HCT116 (cell line): ENCODE data around the gene SCN1B. TPM values are rescaled to one million over a fixed set of nuclear protein-coding genes. Genes with fewer than 3 reads are reported as not detected.

Experiments used
- ATAC-seq: fragments of 200-7000 bp; cut with Tn5 transposase; 2 replicates; pipeline ENCODE4 v1.9.1; 2020; ENCODE audit warnings: mild to moderate bottlenecking, moderate library complexity
- BruUV-seq: library from RNA; stranded (reverse); fragments of 400-500 nt; replicated peaks from 2 replicates; lab custom pipeline; 2021; lab: Mats Ljungman, UMichigan
- CTCF ChIA-PET: fragments of 300-600 bp; sonication (Branson Sonifier 250); formaldehyde crosslinking; loops from one replicate; lab custom pipeline; 2021; ENCODE audit warnings: antibody characterized with exemption; lab: Charles Lee
- POLR2A ChIA-PET: fragments of 300-600, 350-600 bp; sonication (Branson Sonifier 250); formaldehyde crosslinking; loops from one replicate; lab custom pipeline; 2021; ENCODE audit warnings: antibody characterized with exemption; lab: Charles Lee
- RAD21 ChIA-PET, 2 experiments: fragments of 300-600 bp; sonication (Branson Sonifier 250); formaldehyde crosslinking; loops; one replicate each; lab custom pipeline; 2023; ENCODE audit warnings: low total read pairs in 2 of 2; ENCODE audit not compliant: uncharacterized antibody in 2 of 2, unreplicated experiment in 2 of 2, low non-redundant PET in 1 of 2; lab: Charles Lee
- DNase-seq: peaks from one replicate; pipeline ENCODE4 v3.0.0-alpha.2; 2010; ENCODE audit warnings: low read depth, low spot score
- H2AFZ ChIP-seq: fragments of 200-600 bp; shearing (Covaris generic), sonication (generic); 2 replicates; pipeline ENCODE4 v1.6.1; 2017; ENCODE audit warnings: low read depth, mixed run types, mixed read lengths, antibody characterized with exemption, low read length; ENCODE audit not compliant: poor library complexity, severe bottlenecking
- H3K27ac ChIP-seq: 2 replicates; pipeline ENCODE4 v1.5.1; 2012; ENCODE audit warnings: low read depth, low read length
- H3K27me3 ChIP-seq: fragments of 200-600 bp; sonication (generic); 2 replicates; pipeline ENCODE4 v1.6.1; 2016; ENCODE audit warnings: mixed run types, low read length, mixed read lengths; ENCODE audit not compliant: insufficient read depth
- H3K36me3 ChIP-seq, 2 experiments: fragments of 200-500 bp in 1 of 2; fragments of 200-600 bp in 1 of 2; sonication (Bioruptor generic) in 1 of 2; sonication (generic) in 1 of 2; 2 replicates each; pipeline versions ENCODE4 v1.5.1 to v1.6.1; 2014 to 2016; ENCODE audit warnings: low read length in 2 of 2, inconsistent platforms in 1 of 2, mixed read lengths in 1 of 2, mixed run types in 1 of 2; ENCODE audit not compliant: insufficient read depth in 2 of 2, control insufficient read depth in 1 of 2
- H3K4me1 ChIP-seq, 2 experiments: fragments of 200-600 bp in 1 of 2; sonication (generic) in 1 of 2; 2 replicates each; pipeline versions ENCODE4 v1.5.1 to v1.6.1; 2012 to 2017; ENCODE audit warnings: low read length in 2 of 2, inconsistent platforms in 1 of 2, mild to moderate bottlenecking in 1 of 2, mixed read lengths in 1 of 2, mixed run types in 1 of 2, moderate library complexity in 1 of 2; ENCODE audit not compliant: insufficient read depth in 2 of 2, control insufficient read depth in 1 of 2
- H3K4me2 ChIP-seq: fragments of 200-600 bp; sonication (generic); 2 replicates; pipeline ENCODE4 v1.6.1; 2017; ENCODE audit warnings: mixed run types, low read length, mixed read lengths
- H3K4me3 ChIP-seq, 2 experiments: fragments of 200-600 bp in 1 of 2; sonication (generic) in 1 of 2; replicated peaks in 1 of 2; 2 replicates each; pipeline ENCODE4 v1.5.1; 2011 to 2016; ENCODE audit warnings: low read length in 2 of 2, control low read depth in 1 of 2, low read depth in 1 of 2, mild to moderate bottlenecking in 1 of 2, mixed read lengths in 1 of 2, mixed run types in 1 of 2
- H3K79me2 ChIP-seq: fragments of 200-600 bp; sonication (generic); 2 replicates; pipeline ENCODE4 v1.6.1; 2017; ENCODE audit warnings: mild to moderate bottlenecking, mixed run types, low read length, moderate library complexity, mixed read lengths; ENCODE audit not compliant: insufficient read depth
- H3K9ac ChIP-seq: fragments of 200-600 bp; sonication (generic); 2 replicates; pipeline ENCODE4 v1.6.1; 2016; ENCODE audit warnings: low read length, mixed read lengths
- H3K9me2 ChIP-seq: fragments of 200-600 bp; sonication (generic), shearing (Covaris generic); 2 replicates; pipeline ENCODE4 v1.6.1; 2017; ENCODE audit warnings: mixed run types, mild to moderate bottlenecking, moderate library complexity; ENCODE audit not compliant: insufficient read depth
- H3K9me3 ChIP-seq, 2 experiments: fragments of 200-500 bp in 1 of 2; fragments of 200-600 bp in 1 of 2; sonication (Bioruptor generic) in 1 of 2; sonication (generic) in 1 of 2; 2 replicates each; pipeline ENCODE4 v1.6.1; 2014 to 2017; ENCODE audit warnings: low read length in 2 of 2, mixed read lengths in 2 of 2, inconsistent platforms in 1 of 2, low read depth in 1 of 2, mild to moderate bottlenecking in 1 of 2, mixed run types in 1 of 2, moderate library complexity in 1 of 2; ENCODE audit not compliant: control insufficient read depth in 1 of 2, insufficient read depth in 1 of 2
- H4K20me1 ChIP-seq: fragments of 200-600 bp; sonication (generic), shearing (Covaris generic); 2 replicates; pipeline ENCODE4 v1.6.1; 2017; ENCODE audit warnings: mixed run types, mild to moderate bottlenecking, moderate library complexity; ENCODE audit not compliant: insufficient read depth
- ELF1 ChIP-seq: IDR thresholded peaks from 2 replicates; pipeline ENCODE4 v1.6.1; 2012; ENCODE audit warnings: low read depth, borderline replicate concordance
- YY1 ChIP-seq: IDR thresholded peaks from 2 replicates; pipeline ENCODE4 v1.6.1; 2011; ENCODE audit warnings: low read length, low read depth, moderate library complexity, mild to moderate bottlenecking; ENCODE audit not compliant: insufficient replicate concordance; ENCODE audit errors: extremely low read depth
- ZFX ChIP-seq: fragments of 450-650 bp; IDR thresholded peaks from 2 replicates; pipeline ENCODE4 v1.6.1; 2017
- intact Hi-C: fragments of 100-400 bp; cut with micrococcal nuclease; formaldehyde crosslinking; loops from 2 replicates; pipeline ENCODE4 v1.10.0; 2022
- total RNA-seq: library from RNA; stranded (reverse); gene quantifications from one replicate; pipeline ENCODE4 v1.2.1, GENCODE V29; 2021; ENCODE audit not compliant: unreplicated experiment
- TF ChIP-seq, protein P1 (sequence below), 3 experiments: fragments of 200-600 bp in 1 of 3; sonication (generic) in 1 of 3; IDR thresholded peaks in 2 of 3; conservative IDR thresholded peaks in 1 of 3; 2 replicates each; pipeline ENCODE4 v1.5.1; 2012 to 2017; ENCODE audit warnings: low read depth in 2 of 3, low read length in 2 of 3, antibody characterized with exemption in 1 of 3, borderline replicate concordance in 1 of 3, control low read depth in 1 of 3, mild to moderate bottlenecking in 1 of 3, mixed read lengths in 1 of 3, mixed run types in 1 of 3, moderate library complexity in 1 of 3; ENCODE audit not compliant: insufficient read depth in 1 of 3

The SCN1B gene
- total RNA-seq, 1 experiment from 2014 or later = 6.6 TPM

DNA sequence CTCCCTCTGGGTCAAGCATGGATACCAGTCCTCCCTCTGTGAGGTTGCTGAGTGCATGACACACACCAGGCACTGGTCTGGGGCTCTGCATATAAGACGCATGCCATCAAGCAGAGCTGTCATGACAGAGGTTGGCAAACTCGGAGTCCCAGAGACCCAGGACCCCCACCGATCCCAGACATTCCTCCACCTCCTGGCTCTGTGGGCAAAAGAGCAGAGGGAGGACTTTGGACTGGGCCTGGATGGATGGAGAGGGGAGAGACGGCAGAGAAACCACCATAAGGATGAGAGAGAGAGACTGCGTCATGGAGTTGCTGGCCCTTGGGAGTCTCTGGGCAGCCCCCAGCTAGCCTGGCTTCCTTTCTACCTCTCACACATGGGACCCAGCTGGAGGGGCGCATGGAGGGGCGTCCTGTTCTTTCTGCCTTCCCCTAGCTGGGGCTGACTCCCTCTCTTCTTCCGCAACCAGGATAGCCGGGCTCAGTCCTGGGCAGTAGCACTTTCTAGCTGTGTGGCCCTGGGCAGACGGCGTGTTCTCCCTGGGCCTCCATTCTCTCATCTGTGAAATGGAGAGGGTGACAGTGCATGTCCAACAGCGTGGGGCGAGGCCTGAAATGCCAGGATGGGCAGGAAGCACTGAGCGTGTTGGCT lies 12.8 kb downstream of the SCN1B start (continued):
- TF ChIP-seq YY1 (no peak), ELF1 (no peak), ZFX (no peak)

DNA sequence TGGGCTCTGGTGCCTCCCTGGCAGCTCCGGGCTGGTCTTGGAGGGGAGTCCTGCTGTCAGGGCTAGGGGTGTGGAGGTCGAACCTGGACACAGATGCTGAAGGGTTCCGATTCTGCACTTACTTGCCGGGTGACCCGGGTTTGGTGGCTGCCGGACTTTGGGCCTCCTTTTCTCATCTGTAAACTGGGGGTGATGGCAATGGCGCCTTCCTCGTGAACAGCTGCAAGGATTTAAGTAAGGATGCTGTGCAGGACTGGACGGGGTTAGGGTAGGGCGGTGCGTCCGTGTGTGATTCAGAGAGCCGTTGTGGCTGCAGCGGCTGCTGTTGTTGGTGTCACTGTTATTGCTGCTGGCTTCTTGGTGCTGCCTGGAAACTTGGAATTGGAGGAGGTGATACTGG lies 13.6 kb downstream of the SCN1B start:
- Histone ChIP-seq H4K20me1 (no peaks in the 10 kb centered on the region), H3K27me3 (no peaks in the 10 kb centered on the region), H3K36me3 (no peaks in the 10 kb centered on the region), H3K4me1 (no peaks in the 10 kb centered on the region), H3K9ac (no peak overlapping the region), H3K27ac (no peak overlapping the region), H3K9me3 (no peaks in the 10 kb centered on the region), H2AFZ (no peak overlapping the region), H3K79me2 (no peaks in the 10 kb centered on the region), H3K4me2 (no peak overlapping the region), H3K4me3 (no peak overlapping the region)
- DNase-seq (no peak), ATAC-seq (no peak)
- POLR2A ChIA-PET = interaction anchor here (0.9 to 1.0 kb wide), 2 partner anchors 12 to 23 kb away, joined by 3 to 4 read pairs; no protein-coding TSS in a partner anchor
- CTCF ChIA-PET = interaction anchor here (0.7 to 2.3 kb wide), 18 partner anchors 10 to 206 kb away, joined by 3 to 25 read pairs (median 4); no protein-coding TSS in a partner anchor
- BruUV-seq = no TSS peak
- intact Hi-C loops = no loop called here
- RAD21 ChIA-PET = interaction anchor here in 1 of 2 experiments (1.1 kb wide), 1 partner anchor 98 kb away, joined by 5 read pairs; no protein-coding TSS in a partner anchor
- TF ChIP-seq YY1 = no peak
- TF ChIP-seq, protein P1, sequence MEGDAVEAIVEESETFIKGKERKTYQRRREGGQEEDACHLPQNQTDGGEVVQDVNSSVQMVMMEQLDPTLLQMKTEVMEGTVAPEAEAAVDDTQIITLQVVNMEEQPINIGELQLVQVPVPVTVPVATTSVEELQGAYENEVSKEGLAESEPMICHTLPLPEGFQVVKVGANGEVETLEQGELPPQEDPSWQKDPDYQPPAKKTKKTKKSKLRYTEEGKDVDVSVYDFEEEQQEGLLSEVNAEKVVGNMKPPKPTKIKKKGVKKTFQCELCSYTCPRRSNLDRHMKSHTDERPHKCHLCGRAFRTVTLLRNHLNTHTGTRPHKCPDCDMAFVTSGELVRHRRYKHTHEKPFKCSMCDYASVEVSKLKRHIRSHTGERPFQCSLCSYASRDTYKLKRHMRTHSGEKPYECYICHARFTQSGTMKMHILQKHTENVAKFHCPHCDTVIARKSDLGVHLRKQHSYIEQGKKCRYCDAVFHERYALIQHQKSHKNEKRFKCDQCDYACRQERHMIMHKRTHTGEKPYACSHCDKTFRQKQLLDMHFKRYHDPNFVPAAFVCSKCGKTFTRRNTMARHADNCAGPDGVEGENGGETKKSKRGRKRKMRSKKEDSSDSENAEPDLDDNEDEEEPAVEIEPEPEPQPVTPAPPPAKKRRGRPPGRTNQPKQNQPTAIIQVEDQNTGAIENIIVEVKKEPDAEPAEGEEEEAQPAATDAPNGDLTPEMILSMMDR (IDR thresholded peaks at IDR 0.05 in 2 of 3, conservative IDR thresholded peaks at IDR 0.05 in 1 of 3; ENCODE audit: borderline replicate concordance in 1 of 3, insufficient read depth in 1 of 3, low read depth in 2 of 3, low read length in 2 of 3) = no peak
- TF ChIP-seq, all 23 proteins: peak for 0
- no peaks in the 10 kb centered on the region for H3K9me2 ChIP-seq
